GM18868 (cell line): ENCODE data around the gene STX18.
A peak's percentile ranks its signal among the peaks of the same experiment; 100 is the strongest.
"Not testable (repeated sequence)": the region's sequence is repeated elsewhere in the genome, so short reads cannot be mapped to it uniquely, and the experiment has no call there.

Experiments used
- ATAC-seq: cut with Tn5 transposase; IDR thresholded peaks from one replicate; pipeline ENCODE4 v1.9.1; 2021; ENCODE audit warnings: mild to moderate bottlenecking, moderate library complexity; ENCODE audit not compliant: unreplicated experiment

Gene STX18

DNA sequence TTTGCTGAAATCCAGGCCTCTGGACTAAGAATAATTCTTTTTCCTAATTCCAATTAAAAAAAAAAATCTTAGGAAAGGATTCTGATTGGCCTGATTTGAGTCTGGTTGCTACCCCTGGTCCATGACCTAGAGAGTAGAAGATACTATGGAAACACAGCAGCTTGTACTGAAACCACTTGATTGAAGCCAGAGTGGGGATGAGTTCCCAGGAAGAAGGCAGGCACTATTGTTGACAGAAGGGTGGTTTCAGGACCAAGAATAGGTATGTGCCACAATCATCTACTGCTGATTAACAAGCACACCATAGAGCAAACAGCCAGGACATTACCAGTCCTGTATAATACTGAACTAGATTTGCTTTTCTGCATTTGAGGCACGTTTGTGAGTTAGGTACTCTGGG is 29.6 kb downstream of the STX18 start:
- no peak for ATAC-seq

DNA sequence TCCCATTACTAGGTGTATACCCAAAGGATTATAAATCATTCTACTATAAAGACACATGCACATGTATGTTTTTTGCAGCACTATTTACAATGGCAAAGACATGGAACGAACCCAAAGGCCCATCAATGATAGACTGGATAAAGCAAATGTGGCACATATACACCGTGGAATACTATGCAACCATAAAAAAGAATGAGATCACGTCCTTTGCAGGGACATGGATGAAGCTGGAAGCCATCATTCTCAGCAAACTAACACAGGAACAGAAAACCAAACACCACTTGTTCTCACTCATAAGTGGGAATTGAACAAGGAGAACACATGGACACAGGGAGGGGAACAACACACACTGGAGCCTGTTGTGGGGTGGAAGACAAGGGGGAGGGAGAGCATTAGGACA is 31.2 kb downstream of the STX18 start:
- ATAC-seq = not testable (repeated sequence)

DNA sequence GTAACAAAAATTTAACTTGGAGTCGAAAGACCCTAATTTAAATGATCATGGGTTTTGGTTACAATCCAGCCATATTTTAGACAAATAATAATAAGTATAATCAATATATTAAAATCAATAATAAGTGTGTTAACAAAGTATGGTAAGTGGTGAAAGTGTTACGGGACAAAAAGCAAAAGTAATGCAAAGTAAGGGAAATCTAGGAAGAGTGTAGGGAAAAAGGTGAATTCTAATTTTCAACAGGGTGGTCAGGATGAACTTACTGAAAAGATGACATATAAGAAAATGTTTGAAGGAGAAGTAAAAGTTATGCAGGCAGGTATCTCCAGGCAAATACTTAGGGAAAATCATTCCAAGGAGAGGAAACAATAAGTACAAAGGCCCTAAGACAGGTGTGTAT is 32.3 kb downstream of the STX18 start:
- no peak for ATAC-seq

DNA sequence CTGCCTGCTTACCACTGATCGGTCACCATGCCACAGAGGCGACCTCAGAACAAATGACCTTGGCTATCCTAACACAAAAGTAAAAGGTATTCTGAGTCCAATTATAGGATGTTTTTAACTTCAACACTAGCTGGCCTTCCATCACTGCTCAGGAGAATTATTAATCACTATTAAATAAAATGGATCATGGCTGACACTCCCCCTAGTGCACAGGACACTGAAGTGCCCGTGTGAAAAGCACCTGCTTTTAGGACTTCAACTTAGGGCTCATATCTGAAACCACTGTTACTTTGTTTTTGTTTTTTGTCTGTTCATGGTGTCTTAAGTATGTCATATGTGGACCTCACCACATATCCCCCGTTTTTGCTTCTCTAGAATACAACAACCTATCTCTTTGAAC is 33.9 kb downstream of the STX18 start:
- ATAC-seq = no peak

DNA sequence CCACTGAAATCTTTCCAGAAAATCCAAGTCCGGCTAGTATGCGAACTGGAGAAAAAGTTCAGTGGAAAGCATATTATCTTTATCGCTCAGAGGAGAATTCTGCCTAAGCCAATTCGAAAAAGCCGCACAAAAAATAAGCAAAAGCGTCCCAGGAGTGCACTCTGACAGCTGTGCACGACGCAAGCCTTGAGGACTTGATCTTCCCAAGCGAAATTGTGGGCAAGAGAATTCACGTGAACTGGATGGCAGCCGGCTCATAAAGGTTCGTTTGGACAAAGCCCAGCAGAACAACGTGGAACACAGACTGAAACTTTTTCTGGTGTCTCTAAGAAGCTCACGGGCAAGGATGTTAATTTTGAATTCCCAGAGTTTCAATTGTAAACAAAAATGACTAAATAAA is 34.4 kb downstream of the STX18 start:
- ATAC-seq = no peak

DNA sequence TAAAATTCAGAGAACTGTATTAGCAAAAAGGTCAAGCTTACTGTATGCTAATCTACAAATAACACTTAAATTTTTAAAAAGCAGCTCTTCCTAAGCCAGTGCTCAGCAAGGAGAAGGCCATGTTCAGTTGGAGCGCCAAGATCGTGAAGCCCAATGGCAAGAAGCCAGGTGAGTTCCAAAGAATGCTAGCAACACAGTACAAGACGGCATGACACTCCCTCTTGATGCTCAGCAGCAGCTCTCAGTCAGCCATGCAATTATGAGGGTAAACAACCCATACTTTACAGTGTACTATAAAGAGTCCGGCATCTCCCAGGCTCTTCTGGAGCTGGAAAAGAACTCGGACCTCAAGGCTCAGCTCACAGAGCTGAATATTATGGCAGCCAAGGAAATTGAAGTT is 34.9 kb downstream of the STX18 start:
- ATAC-seq = no peak

DNA sequence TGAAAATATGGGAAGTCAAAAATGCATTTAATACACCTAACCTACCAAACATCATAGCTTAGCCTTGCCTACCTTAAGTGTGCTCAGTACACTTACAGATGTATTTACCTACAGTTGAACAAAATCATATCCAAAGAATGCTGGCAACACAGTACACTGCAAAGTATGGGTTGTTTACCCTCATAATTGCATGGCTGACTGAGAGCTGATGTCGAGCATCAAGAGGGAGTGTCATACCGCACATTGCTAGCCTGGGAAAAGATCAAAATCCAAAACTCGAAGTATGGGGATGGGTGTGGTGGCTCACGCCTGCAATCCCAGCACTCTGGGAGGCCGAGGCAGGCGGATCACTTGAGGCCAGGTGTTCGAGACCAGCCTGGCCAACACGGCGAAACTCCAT is 36.6 kb downstream of the STX18 start:
- ATAC-seq = not testable (repeated sequence)

DNA sequence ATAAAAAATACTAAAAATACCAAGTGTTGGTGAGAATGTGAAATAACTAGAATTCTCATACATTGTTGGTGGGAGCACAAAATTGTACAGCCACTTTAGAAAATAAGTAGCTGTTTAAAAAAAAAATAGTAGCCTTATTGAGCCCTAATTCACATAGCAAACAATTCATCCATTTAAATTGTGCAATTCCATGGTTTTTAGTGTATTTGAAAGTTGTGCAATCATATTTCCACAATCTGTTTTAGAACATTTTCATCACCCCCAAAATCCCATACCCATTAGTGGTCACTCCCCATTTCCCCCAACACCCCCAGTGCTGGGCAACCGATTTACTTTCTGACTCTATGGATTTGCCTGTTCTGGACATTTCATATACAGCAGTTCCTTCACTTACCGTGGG is 37.1 kb downstream of the STX18 start:
- ATAC-seq = no peak

DNA sequence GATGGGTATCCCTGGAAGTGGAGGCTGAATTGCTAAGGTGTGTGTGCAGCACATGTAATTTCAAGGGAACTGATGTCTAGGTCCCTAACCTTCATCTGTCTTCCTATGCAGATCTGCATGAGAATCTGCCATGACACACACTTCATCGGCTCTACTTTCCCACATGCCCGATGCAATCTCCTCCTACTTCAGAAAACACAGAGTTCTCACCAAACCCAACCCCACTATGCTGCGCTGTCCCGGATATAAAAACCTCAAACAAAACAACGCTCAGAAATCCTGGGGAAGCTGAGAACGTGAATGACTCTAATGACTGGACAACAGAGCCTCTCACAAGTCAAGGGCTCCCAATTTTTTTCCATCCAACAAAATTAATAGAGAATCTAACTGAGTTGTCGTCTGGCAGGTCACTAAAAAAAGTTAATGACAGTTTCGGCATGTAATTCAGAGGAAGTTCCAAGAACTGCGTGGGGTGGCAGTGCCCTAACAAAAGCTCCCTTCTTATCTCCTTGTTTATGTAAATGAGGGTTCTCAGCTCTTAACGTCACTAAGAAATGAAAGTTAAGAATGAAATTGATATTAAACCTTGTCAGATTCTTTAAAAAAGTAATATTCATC is 39.0 kb downstream of the STX18 start:
- peak; percentile 86 for ATAC-seq

DNA sequence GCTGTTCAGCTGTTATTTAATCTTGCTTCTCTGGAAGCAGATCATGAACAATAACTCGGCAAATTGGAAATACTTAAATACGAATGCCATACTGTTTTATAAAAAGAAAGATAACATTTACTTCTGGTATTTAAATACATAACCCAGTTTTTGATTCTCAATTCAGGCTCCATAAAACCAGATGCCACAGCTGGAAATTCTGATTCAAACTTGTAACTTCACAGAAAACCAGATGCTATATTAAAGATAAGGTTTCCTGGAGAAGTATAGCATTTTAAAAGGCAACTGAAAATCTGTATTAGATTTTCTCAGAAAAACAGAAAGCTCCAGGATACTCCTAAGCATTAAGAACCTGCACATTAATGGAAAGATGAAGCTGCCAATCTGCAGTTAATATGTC is 40.2 kb downstream of the STX18 start:
- ATAC-seq = no peak

DNA sequence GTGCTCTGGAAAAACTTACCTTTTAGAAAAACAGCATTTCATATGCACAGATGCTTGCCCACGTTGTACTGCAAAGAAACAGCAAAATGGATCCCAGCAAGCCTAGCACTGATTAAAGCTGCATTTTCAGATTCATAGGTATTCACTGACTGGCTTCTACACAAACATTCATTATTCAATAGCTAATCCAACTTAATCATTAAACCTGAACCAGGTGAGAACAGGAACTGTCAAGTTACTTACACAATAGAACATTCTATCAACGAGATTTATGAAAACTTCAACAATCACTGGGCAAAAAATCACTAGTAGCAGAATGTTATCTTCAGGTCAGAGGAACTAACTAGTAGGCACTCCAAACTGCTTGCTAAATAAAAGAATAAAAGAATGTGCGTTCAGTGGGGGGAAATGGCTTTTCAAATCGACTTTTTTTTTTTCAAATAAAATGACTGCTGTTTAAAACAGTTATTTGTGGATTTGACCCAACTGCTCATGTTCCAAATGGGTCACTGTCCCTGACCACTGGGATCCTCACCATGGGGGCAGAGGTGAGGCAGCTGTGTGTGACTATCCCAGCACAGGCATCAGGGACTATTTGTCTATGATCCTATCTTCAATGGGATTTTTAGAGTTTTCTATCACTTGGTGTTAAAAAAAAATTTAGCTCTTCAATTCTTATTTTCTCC is 42.3 kb downstream of the STX18 start:
- ATAC-seq = no peak

DNA sequence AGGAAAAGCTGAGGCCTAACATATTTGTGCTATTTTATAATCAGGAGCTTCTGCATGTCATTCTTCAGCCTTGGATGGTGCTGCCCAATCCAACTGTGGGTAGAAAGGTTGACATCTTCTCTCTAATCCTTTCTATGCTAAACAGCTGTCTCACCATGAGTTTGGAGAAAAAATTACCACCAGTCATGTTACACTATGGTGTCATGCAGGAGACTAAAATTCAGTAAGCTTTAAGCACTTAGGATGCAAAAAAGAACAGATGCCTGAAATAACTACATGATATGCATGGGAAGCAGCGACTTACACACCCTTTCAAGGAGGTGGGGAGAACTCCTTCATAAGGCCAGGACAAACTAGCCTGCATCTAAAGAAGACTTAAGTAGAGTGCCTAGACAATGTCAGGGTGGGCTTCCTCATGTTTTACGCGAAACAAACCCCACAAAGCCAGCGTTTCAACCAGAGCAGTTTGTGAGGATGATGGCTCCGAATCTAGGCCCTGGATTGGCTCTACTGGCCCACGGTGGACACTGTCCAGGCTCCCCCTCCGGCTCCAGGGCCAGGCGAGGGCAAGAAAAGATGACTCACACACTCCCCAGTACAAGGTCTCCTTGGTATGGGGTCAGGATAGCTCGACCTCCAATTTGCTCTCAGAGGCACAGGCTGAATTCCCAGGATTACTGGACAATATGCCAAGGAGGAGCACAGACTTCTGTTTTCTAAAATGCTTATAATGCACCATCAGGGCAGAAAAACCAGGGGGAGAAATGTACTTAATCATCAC is 45.1 kb downstream of the STX18 start:
- no peak for ATAC-seq

DNA sequence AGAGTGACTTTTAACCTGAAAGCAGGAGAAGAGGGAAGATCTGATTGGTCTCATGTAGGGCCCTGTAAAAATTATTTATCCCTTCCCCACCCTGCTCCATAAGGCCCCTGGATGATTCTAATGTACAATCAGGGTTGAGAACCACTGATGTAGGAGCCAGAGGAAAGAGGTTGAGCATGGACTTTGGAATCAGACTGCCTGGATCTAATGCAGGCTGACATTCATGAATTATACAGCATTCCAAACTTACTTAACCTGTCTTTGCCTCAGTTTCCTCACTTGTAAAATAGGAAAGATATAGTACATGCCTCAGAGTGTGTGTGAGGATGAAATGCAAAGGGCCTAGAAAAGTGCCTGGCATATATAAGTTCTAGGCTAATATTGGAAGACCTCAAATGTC is 47.0 kb downstream of the STX18 start:
- no peak for ATAC-seq

DNA sequence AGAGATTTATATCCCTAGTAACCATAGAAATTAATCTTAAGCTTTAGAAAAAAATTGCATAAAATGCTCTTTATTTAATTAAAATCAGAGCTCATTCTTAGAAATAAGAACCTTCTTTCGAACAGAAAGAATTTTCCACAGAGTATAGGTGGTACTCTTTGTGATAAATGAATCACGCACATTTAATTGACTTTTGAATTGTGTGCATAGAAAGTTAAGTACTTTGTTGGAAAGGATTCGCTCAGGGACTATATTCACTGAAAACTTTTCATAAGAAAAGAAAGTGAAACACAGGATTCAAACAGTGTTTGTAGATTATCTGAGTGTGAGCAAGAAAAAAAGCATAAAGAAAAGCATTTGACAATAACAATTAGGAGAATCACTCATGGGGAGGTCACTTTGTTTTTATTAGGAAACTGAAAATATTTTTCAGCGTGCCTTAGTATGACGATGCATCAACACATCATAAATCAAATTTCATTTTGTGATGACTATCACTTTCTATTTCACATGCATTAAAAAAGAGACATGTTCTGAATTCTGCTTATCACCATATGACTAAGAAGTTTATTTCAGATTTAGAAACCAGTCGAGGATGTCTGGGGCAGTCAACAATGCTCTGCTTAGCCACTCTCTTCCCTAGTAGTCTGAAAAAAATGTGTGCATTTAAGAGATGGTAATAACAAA is 49.5 kb downstream of the STX18 start:
- peak; percentile 82 for ATAC-seq

DNA sequence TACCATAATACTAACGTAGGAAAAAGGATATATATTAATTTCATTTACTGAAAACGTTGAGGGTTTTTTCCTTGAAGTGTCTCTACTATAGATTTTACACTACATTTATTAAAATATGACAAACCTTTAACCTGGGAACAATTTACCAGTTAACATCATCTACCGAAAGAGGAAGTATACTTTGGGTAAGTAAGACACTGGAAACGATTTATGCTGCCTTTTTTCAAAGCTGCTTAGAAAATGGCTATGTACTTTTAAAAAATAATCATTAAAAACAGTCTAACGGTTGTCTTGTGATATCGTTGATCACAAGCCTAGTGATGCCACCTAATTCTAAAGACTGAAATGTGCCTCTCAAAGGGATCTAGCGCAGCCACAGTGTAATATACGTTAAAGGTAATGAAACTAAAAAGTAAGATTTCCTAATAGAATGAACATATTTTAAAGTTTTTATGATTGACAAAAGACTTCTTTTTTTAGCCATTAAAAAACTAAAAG is 50.4 kb downstream of the STX18 start:
- ATAC-seq = peak; percentile 35

DNA sequence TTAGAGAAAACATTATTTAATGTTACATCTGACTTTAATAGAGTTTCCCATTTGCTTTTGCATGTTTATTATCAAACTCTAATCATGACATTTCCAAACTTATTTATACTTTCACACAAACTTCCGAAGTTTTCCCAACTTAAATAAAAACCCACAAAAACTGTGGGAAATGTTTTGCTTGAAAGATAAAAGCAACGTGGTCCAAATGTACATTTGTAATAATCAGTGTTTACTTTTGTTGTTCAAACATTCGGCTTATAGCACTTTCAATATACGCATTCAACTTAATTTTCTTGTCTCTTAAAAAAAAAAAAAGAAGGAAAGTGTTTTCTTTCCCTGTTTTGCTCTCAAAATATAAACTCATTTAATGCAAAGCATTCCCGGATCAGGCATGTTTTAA is 51.0 kb downstream of the STX18 start:
- no peak for ATAC-seq

DNA sequence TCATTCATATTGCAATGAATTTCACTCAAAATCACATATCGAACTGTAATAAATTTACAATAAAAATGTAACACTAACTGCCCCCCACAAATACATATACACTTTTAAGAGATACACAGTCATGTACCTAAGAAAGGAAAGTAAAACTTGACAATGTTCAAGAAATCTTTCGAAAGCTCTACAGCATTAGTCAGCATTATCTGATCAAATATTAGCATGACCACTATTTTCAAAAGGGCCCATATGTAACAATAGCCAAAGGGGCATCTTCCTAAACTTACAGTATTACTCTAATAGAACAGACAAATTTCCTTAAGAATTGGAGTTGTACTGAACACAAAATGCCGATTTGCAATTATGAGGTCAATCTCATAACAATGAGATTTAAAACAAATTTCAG is 51.8 kb downstream of the STX18 start:
- ATAC-seq = no peak

DNA sequence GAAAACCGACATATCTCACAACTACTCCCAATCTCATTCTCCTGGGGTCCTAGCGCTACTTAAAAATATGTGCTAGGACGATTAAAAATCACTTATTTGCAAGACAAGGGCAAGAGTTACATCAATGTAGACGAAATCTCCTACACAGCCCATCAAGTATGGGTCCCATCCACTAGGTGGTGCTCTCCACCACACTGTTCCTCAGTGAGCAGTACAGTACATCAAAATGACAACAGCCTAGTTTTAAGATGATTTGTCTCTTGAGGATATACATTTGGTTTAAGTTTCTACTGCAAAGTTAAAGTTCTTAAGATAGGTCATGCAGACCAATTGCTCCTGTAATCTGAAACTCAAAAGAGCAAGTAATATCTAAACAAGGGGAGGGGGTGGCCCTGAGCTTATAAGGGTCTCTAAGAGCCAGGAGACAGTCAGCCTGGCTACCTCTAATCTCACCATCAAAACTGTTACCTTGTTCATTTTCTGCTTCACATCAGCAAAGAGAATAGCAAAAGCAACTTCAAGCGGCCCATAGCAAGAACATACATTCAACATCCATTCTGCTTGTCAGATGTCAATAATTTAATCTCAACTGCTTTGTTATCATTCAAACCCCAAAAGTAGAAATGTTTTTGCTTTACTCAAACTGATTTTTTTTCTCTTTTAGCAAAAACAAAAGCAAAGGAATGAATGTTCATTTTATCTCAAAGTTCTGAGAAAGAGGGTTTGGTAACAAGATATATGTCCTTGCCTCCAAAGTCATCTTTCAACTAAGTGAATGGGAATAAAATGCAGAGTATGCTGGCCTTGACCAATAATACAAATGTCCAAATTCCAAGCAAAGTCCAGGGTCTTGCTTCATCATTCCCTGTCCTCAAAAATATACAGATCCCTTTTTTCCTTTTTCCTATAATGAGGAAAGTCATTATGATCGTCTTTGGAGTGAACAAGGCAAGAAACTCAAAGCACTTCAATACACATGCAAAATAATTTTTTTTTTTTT is 53.1 kb downstream of the STX18 start:
- peak; percentile 69 for ATAC-seq

DNA sequence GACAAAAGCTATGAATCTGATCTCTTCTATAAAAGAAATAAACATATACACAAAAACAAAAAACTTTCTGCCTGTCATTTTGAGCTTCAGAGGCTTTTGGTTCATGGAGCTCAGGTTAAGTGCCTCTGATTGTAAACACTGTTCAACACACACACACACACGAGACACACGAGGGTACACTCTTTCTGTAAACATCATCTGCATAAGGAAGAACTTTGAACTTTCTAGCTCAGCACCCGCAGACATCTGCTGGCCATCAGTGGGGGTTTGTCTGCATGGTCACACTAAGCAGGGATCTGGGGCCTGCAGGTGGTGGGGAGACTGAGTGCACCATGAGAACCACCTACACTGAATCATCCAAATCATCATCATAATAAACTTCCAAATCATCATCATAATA is 54.9 kb downstream of the STX18 start:
- no peak for ATAC-seq

DNA sequence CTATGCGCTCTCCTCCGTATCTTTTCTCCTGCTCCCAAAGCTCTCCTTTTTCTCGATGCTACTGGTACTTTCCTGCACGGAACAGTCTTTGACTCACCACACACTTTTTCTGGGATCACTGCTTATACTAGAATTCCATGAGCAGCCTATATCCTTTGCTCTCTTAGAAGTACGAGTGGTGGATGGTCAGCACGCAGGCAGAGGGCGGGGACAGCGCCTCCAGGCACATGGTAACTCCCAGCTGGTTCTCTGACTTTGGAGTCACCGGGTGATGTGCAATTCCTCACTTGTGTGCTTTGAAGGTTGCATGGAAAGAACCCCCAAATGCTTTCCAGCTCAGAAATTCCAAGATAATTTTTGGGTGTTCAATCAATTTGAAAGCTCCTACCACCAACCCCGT is 56.0 kb downstream of the STX18 start:
- no peak for ATAC-seq
